Measurements from ENCODE around the gene TCERG1L.

The TCERG1L gene

DNA sequence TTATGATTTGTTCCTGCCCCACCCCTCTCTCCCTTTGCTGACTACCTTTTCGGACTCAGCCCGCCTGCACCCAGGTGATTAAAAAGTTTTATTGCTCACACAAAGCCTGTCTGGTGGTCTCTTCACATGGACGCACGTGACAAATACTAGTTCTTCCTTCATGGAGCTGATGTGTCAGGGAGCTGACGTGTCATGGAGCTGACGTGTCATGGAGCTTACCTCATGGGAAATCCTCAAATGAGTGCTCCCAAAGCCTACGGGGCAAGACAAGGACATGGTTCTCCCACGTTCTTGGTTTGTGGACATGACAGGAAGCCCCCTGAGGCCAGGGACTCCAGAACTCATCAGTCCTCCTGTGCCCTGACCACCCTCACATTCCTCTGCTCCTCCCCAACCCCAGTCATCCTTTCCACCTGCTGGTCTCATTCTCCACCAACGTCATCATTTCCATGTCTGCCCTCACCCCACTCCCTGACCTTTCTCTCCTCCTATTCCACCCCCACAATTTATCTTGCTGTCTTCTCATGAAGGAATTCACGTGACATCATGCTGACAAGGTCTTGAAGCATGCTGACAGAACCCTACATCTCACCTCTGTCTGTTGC lies 261.3 kb downstream of the TCERG1L start:
- no peak for DNase-seq

DNA sequence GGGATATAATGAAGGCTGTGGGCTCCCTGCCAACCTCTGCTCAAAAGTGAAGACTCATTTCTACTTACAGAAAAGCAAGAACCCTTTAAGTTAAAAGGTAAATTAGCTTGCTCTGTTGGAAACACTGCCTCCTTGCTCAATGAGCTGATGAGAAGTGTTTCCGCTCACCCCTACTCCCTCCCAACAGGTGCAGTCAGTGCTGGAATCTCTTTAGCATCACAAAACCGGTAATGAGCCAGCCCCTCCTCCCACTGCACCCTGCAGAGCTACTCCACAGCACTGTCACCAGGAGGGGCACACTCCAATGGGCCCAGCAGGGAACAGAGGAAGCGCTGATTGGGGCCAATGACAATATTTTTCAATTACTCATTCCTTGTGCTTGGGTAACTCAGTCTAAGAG lies 262.5 kb downstream of the TCERG1L start:
- DNase-seq, result no peak

GRCh38 chr10:131048606-131049005 lies 262.9 kb downstream of the TCERG1L start:
- no peak for DNase-seq

DNA sequence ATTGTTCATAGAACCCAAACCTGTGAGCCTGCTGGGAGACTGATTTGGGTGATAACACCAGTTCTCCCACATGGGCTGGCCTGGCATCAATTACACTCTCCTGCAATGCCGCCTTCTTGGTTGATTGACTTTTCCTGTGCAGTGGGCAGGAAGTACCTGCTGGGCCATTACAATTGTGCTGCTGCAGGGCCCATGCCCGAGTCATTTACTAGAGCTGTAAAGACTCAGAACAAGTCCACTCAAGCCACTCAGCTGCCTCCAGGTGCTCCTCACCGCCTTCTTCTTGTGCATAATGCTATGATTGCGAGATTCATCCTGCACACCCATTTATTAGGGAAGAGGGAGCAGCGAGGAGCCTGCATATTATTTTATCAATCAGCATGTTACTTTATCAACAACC lies 264.0 kb downstream of the TCERG1L start:
- no peak for DNase-seq

- no peak for DNase-seq
Observed at GRCh38 chr10:131046194-131046593, 265.3 kb downstream of the TCERG1L start.

GRCh38 chr10:131044379-131045111 lies 267.0 kb downstream of the TCERG1L start:
- DNase-seq, result no peak

DNA sequence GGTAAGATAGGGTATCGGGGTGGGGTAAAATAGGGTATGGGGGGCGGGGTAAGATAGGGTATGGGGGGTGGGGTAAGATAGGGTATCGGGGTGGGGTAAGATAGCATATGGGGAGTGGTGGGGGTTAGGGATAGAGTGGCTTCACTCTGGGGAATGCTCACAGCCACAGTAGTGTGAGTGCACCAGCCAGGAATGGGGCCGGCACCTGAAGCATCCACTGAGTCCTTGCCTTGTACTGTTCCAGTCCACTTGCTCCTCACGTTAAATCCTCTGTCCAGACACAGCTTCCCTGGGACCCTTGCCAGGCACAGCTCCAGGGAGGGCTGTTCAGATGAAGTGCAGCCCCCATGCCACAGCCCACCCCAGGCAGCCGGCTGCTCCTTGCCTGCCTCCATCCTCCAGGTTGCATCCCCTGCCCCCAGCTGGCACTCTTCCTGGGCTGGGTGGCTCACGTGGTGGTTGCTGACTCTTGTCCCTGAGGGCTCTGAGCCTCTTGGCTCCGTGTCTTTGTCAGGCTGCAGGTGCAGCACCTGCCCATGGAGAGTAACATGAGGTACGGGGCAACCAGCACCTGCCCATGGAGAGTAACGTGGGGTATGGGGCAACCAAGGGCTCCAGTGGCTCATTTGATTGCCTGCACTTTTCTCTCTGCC lies 268.4 kb downstream of the TCERG1L start:
- DNase-seq, result no peak
